ENCODE results near the gene S100A1. TPM values are rescaled to one million over a fixed set of nuclear protein-coding genes. Genes with fewer than 3 reads are reported as not detected.

S100A1 gene
- total and polyA plus RNA-seq, 2 of the 8 experiments (the other 6 are each of a cell fraction or from before 2014, with no cell fraction given): 2.0 TPM; not detected in 1

- Histone ChIP-seq H2AK5ac (ENCODE audit: low read depth, low read length) (no peak overlapping the region), H2BK20ac (ENCODE audit: low read length) (no peak overlapping the region), H2BK120ac (replicated peaks; ENCODE audit: low read depth, low read length) (no peak overlapping the region), H4K5ac (ENCODE audit: insufficient read length, low read depth, low read length) (no peak overlapping the region), H4K20me1 (replicated peaks in 1 of 2; ENCODE audit: control insufficient read depth in 1 of 2, insufficient read depth in 2 of 2, low read length in 2 of 2) (no peaks in the 10 kb centered on the region), H2BK12ac (ENCODE audit: low read depth, low read length) (no peak overlapping the region), H2AFZ (ENCODE audit: low read length) (no peak overlapping the region), H3K79me2 (ENCODE audit: control insufficient read depth in 1 of 2, insufficient read depth in 2 of 2, low read length in 2 of 2) (no peaks in the 10 kb centered on the region), H4K8ac (ENCODE audit: extremely low read depth, insufficient read depth, low read length) (no peak overlapping the region), H2BK5ac (ENCODE audit: low read depth, low read length) (no peak overlapping the region), H3K4me1 (replicated peaks in 1 of 4; ENCODE audit: control insufficient read depth in 3 of 4, insufficient read depth in 4 of 4, low read length in 3 of 4) (peaks cover 0 to 1% (median 0%) of the 10 kb centered on the region in 4 experiments; a peak in 1 of 7 replicates), H3K4me3 (ENCODE audit: extremely low read depth in 1 of 4, insufficient read depth in 2 of 4, low read depth in 3 of 4, low read length in 4 of 4) (no peak overlapping the region), H3K79me1 (ENCODE audit: low read depth, low read length) (no peaks in the 10 kb centered on the region), H3K27me3 (replicated peaks in 1 of 4; ENCODE audit: control insufficient read depth in 3 of 4, extremely low read depth in 1 of 4, insufficient read depth in 3 of 4, low read length in 3 of 4) (no peaks in the 10 kb centered on the region), H3K27ac (ENCODE audit: low read depth, low read length) (no peak overlapping the region), H3K4me2 (ENCODE audit: insufficient read depth in 1 of 2, low read depth in 2 of 2, low read length in 2 of 2) (no peak overlapping the region), H3K9ac (replicated peaks in 1 of 4; ENCODE audit: extremely low read depth in 1 of 4, low read depth in 3 of 4, low read length in 3 of 4) (no peak overlapping the region), H3K56ac (replicated peaks; ENCODE audit: insufficient read length, low read depth, low read length) (no peak overlapping the region), H3K14ac (ENCODE audit: insufficient read length) (no peak overlapping the region), H3K9me3 (ENCODE audit: insufficient read depth in 2 of 2, low read depth in 1 of 2, low read length in 1 of 2) (no peaks in the 10 kb centered on the region), H3K36me3 (ENCODE audit: control insufficient read depth in 2 of 4, insufficient read depth in 4 of 4, low read length in 3 of 4) (no peaks in the 10 kb centered on the region), H3K23ac (ENCODE audit: insufficient read length) (no peak overlapping the region), H2BK15ac (ENCODE audit: low read length) (no peak overlapping the region), H3K18ac (ENCODE audit: extremely low read depth, low read length) (no peak overlapping the region), H3K4ac (replicated peaks; ENCODE audit: insufficient read length, low read depth, low read length) (no peak overlapping the region), H4K91ac (replicated peaks; ENCODE audit: insufficient read length, low read length) (no peak overlapping the region), H3K23me2 (ENCODE audit: low read depth, low read length) (no peaks in the 10 kb centered on the region)
- CTCF ChIA-PET (ENCODE audit: partially characterized antibody): interaction anchor here (0.6 to 2.5 kb wide), 7 partner anchors 15 to 299 kb away, joined by 3 to 9 read pairs (median 5); partner anchors contain the start of genes NPR1, S100A1 and S100A13
- FAIRE-seq: no peak
- POLR2A ChIA-PET (ENCODE audit: partially characterized antibody): interaction anchor here (0.8 to 2.2 kb wide), 5 partner anchors 10 to 80 kb away, joined by 3 to 20 read pairs (median 3); partner anchors contain the start of gene CHTOP
- WGBS, 2 experiments (ENCODE audit: extremely low coverage in 1 of 2, insufficient coverage in 1 of 2, insufficient read length in 1 of 2, insufficient replicate concordance in 2 of 2, low coverage in 1 of 2, low lambda C conversion rate in 2 of 2, missing lambda C conversion rate in 1 of 2): 89% methylated on average over 3 of the region's 3 CpGs; no CpG with 5 or more reads in 1 of the 2 experiments
- no peak for DNase-seq (ENCODE audit: low read depth in 1 of 2, low spot score in 2 of 2)
- TF ChIP-seq GTF2F1 (IDR thresholded peaks at IDR 0.05; ENCODE audit: borderline replicate concordance, low read depth, low read length): no peak
- TF ChIP-seq CREB1 (IDR thresholded peaks at IDR 0.05): no peak
- no peak for TF ChIP-seq TEAD4 (IDR thresholded peaks at IDR 0.05; ENCODE audit: low read depth, low read length)
- TF ChIP-seq E2F6 (IDR thresholded peaks at IDR 0.05): no peak
- TF ChIP-seq FOSL1 (IDR thresholded peaks at IDR 0.05; ENCODE audit: insufficient read depth, low read depth, low read length): no peak
- no peak for TF ChIP-seq BRCA1 (IDR thresholded peaks at IDR 0.05; ENCODE audit: low read depth, low read length)
- TF ChIP-seq HDAC2 (IDR thresholded peaks at IDR 0.05; ENCODE audit: borderline replicate concordance in 1 of 2, low read depth in 2 of 2, low read length in 2 of 2): no peak
- no peak for TF ChIP-seq JUND (IDR thresholded peaks at IDR 0.05; ENCODE audit: low read length)
- TF ChIP-seq SIX5 (IDR thresholded peaks at IDR 0.05; ENCODE audit: low read depth, low read length): no peak
- no peak for TF ChIP-seq SP4 (IDR thresholded peaks at IDR 0.05; ENCODE audit: low read length)
- no peak for TF ChIP-seq TAF1 (IDR thresholded peaks at IDR 0.05; ENCODE audit: low read depth, low read length)
- TF ChIP-seq SP2 (IDR thresholded peaks at IDR 0.05; ENCODE audit: low read length): no peak
- no peak for TF ChIP-seq RFX5 (IDR thresholded peaks at IDR 0.05; ENCODE audit: borderline replicate concordance, low read depth, low read length)
Measured at GRCh38 chr1:153652805-153653500, 24.7 kb downstream of the S100A1 start.

Data from H1 (cell line).